Middle frontal gyrus (tissue), 1 donor: ENCODE data around the gene FXYD1.
"Not testable (repeated sequence)": the region's sequence is repeated elsewhere in the genome, so short reads cannot be mapped to it uniquely, and the experiment has no call there.

Experiments
- DNase-seq: peaks from one replicate; pipeline ENCODE4 v3.0.0-alpha.2; 2015; ENCODE audit warnings: low spot score; ENCODE audit errors: extremely low spot score

The FXYD1 gene

DNA sequence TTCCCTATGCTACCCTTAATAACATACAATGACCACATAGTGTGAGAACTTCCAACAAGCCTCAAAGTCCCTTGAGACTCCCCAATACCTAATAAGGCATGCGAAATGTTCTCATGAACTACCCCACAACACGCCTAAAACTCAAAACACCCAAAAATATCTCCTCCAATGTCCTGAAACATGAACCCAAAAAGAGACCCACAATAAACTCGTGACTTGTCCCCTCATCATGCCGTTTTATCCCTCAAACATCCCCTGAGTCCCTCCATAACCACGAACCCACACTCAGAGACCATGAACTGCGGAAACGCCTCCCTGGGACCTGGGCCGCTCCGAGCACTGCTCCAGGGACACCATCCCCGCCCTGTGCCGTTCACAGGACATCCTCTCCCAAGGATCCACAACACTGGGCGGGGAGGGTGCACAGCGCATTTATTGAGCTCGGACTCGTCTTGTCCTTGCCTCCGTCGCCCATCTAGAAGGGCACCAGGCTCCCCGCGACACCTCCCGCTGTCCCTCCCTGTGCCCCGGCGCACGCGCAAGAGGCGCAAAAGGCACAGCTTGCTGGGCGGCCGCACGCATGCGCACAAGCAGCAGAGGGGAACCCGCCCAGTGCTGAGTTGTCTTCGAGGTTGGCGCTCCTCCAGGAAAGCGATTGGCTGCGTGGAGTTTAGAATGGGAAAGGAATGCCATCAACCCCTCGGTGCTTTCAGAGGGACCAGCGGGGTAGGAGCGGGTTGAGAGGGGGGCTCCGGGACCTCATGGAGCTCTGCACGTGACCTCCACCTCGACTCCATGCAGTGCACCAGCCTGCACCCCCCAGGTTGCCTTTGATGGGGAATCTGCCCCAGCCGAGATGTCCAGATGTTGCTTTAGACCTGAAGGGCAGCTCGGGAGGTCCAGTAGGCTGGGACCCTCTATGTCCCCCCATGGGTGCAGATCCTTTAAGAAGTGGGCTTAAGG lies 14.2 kb upstream of the FXYD1 start:
- peak; percentile 91 for DNase-seq

DNA sequence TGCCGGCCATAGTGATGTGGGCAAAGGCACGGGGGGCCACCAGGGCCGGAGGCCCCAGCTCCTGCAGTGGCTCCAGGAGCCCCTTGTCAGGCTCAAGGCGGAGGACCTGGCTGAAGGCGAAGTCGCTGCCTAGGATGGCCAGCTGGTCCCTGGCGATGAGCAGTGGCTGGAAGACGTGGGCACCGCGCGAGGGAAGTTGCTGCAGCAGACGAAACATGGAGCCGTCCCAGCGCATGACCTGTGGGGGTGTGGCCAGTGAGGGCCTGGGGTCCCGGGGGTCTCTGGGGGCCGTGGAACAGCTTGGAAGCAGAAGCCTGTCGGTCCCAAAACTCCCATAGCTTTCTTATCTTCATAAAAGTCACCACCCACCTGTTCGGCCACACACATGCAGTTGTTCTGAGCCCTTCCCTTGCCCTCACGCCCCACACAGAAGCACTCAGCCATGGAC lies 13.3 kb upstream of the FXYD1 start:
- DNase-seq = no peak

DNA sequence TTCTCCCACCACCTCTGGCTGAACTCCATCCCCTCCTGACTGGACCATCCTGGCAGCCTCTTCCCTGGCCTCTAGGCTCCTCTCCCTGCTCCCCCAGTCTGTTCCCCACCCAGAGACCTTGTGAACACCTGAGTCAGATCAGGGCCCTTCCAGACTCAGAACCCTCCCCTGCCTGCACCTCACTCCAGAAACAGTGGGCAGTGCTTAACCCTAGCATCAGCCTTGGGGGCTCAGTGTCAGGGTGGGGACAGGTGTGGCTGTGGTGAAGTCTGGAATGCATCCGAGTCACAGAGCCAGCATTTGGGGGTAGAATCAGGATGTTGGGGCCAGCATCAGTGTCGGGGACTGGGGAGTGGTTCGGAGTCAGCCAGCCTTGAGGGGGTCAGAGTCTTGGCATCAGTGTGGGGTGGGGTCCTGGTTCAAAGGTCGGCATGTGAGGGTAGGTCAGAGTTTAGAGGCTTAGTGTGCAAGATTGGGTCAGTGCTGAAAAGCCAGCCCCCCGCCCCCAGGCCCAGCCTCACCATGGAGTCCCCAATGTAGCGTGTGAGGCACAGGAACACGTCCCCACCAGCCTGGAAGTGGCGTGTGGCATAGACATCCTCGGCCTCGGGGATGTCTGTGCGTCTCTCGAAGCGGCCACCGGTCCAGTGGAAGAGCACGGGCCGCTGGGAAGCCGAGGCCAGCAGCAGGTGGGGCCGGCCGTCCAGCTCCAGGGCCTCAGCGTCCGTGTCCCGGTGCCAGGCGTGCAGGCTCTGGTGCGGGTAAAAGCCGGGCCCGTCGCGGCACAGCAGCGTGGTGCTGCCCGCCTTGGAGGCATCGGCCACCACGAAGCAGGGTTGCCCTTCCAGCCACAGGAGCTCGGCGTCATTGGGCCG lies 12.6 kb upstream of the FXYD1 start:
- no peak for DNase-seq

DNA sequence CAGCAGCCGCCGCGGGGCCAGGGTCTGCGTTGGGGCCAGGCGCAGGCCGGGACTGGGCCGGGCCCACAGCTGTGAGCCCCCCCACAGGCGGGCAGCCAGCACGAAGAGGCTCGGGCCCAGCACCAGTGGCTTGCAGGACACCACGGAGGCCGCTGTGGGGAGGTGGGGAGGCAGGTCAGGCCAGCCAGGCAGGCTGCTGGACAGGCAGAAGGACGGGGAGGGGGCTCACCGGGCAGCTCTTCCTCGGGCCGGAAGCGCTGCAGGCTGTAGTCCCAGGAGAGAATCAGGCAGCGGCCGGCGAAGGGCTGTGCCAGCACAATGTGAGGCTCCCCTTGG lies 12.0 kb upstream of the FXYD1 start:
- no peak for DNase-seq

DNA sequence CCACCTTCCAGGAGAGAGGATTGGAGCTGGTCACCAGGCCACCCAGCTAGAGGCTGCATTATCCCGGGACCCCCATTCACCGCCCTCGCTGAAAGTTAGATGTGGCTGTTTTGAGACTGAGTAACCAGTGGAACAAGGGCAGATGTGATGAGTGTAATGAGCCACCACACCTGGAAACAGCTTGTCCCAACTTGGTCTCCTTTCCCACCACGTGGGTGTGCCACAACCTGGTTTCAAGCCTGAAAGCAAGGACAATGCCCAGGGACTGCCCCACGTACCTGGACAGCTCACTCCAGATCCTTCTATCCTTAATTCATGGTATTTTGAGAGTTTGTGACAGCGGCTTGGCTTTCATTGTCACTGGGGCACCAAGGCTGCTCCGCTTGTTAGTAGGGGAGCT lies 10.8 kb upstream of the FXYD1 start:
- DNase-seq = no peak

DNA sequence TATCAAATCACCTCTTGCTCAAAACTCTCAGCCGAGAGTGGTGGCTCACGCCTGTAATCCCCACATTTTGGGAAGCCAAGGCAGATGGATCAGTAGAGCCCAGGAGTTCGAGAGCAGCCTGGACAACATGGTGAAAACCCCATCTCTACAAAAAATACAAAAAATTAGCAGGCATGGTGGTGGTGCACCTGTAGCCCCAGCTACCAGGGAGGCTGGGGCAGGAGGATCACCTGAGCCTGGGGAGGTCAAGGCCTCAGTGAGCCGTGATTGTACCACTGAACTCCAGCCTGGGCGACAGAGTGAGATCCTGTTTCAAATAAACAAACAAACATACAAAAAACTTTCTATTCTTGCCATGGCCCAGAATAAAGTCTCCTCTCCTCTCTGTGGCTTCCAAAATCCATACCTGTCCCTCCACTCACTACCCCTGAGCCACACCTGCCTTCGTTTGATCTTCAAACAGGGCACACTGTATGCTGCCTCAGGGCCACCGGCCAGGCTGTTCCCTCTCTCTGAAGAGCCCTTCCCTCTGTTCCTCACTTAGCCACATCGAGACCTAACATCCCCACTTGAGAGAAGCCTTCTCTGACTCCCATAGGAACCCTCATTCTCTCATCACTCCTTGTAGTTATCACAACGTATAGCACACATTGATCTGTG lies 10.1 kb upstream of the FXYD1 start:
- no peak for DNase-seq

DNA sequence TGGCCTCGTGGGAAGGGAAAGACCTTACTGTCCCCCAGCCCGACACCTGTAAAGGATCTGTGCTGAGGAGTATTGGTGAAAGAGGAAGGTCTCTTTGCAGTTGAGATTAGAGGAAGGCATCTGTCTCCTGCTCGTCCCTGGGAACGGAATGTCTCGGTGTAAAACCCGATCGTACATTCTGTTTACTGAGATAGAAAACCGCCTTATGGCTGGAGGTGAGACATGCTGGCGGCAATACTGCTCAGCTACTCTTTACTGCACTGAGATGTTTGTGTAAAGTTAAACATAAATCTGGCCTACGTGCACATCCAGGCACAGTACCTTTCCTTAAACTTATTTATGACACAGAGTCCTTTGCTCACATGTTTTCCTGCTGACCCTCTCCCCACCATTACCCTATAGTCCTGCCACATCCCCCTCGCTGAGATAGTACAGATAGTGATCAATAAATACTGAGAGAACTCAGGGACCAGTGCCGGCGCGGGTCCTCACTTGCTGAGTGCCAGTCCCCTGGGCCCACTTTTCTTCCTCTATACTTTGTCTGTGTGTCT lies 8.8 kb upstream of the FXYD1 start:
- not testable (repeated sequence) for DNase-seq

DNA sequence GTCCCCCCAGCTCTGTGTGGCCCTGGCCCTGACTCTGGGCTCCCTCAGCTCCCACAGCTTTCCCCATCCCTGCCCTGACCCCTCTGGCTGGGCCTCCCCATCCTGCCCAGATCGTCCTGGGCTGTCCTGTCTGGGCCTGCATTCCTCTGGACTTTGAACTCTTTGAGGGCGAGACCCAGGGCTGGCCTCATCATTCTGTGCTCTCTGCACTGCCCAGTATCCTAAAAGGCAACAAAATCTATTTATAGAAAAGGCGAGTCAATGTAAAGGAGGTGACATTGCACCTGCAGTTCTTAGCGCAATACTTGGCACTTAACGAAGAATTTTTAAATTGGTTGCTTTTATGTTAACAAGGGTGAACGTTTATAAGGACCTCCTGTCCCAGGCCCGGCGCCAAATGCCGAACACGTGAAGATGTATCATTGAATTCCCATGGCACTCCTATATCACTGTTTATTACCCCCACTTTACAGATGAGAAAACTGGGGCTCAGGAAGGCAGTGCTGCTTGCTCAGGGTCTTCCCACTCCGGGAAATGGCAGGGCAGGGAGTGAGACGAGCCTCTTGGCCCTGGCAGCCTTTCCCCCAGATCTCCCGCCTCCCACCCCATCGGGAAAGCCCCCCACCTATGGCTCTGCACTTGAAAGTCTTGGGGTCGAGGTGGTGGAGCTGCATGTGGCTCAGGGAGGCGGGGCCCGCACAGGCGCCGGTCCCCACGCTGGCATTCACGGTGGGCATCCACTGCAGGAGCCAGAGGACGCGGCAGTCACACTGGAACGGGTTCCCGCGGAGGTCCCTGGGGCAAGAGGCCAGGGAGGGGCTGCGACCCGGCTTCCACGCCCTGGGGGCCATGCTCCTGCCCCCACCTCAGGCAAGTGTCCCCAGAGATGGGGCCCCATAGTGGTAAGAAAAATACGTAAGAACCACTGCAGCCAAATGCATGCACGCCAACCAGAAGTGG lies 7.6 kb upstream of the FXYD1 start:
- no peak for DNase-seq

DNA sequence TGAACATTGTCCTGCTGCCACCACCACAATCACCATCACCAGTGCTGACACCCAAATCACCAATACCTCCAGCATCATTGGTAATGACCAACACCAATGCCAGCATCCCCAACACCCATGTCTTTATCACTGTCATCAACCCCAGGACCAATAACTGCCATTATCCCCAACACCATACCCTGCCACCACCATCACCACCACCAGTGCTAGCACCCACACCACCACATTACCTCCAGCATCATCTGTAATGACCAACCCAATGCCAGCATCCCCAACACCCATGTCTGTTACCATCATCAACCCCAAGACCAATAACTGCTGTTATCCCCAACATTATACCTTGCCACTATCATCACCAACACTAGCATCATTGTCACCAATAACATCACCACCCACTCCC lies 6.4 kb upstream of the FXYD1 start:
- no peak for DNase-seq

DNA sequence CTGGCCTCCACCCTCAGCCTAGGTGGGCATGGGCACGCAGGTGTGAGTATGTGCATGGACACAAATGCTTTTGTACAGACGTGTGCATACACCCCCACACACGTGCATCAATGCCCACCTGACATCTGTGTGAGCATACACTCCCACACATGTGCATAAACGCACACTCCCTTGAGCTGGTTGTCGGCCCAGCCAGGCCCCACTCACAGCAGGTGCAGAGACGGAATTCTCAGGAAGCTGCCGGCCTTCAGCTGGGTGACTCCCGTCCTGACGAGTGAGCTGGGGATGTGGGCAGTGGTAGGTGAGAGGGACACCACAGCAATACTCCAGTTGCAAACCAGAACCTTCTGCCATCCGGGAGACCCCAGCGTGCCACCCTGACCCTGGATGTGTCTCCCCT lies 4.8 kb upstream of the FXYD1 start:
- DNase-seq = no peak

DNA sequence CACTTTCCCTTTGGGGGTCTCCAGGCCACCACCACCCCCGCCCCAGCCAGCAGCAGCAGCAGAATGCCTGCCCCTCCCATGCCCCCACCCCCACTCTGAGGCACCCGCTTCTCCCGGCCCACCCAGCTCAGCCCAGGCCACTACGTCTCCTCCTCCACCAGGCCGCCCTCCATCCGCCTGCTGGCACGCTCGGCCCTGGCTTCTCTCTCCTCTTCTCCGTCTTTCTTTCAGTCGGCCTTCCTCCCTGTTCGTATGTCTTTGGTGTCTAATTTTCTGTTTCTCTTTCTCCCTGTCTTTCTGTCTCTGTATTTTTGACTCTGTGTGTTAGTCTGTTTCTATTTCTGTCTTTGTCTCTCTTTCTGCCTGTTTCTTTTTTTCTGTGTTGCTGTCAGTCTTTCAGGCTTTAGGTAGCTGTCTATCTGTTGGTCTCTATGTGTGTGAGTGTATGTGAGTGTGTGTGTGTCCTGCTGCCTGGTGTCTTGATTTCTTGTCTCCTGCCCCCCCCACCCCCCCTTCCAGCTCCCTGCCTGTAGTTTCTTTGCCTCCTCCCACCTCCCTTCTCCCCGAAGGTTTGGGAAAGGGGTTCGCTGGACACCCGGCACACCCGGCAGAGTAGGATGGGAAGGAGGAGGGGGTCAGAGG lies 3.9 kb upstream of the FXYD1 start, which contains the start of gene LGI4:
LGI4 (minus strand) TSS at position 459 of the 642 bp plus-strand sequence; CDS start at position 80, 379 bp downstream.
- DNase-seq = no peak

DNA sequence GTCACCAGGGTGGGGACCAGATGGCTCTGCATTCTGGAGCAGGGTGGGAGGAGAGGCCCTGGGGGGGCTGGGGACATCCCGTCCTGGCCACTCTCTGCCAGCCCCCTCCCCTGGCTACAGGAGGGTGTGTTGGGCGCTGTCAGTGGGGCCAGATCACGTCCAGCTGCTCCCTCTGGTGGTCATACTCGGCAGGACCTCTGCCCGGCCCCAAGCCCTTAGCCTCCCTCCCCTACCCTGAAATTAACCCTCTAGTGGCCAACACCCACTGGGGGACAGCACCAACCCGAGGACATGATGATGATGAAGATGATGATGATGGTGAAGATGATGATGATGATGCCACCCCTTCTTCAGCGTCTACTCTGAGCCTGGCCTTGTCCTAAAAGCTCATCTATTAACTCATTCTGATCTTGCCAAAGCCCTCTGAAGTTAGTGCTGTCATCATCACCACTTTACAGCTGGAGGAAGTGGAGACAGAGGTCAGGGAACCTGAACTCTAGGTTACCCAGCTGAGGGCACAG lies 3.2 kb upstream of the FXYD1 start:
- DNase-seq = peak; percentile 73

DNA sequence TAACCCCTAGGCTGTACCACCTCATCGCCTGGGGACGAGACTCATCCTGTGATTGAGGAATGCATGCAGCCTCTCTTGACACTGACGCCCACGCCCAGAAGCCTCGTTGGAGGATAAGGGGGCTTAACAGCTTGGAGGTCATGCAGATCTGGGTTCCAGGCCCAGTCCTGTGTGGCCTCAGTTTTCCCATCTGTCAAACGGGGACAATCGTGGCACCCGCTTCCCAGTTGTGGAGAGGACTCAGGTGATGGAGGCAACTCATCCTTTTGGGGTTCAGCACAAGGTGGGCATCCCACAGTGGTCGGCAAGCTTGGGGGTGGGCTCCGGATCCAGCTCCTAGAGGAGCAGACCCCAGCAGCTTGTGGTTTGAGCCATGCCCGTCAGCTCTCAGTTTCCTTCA lies 2.4 kb upstream of the FXYD1 start:
- no peak for DNase-seq

DNA sequence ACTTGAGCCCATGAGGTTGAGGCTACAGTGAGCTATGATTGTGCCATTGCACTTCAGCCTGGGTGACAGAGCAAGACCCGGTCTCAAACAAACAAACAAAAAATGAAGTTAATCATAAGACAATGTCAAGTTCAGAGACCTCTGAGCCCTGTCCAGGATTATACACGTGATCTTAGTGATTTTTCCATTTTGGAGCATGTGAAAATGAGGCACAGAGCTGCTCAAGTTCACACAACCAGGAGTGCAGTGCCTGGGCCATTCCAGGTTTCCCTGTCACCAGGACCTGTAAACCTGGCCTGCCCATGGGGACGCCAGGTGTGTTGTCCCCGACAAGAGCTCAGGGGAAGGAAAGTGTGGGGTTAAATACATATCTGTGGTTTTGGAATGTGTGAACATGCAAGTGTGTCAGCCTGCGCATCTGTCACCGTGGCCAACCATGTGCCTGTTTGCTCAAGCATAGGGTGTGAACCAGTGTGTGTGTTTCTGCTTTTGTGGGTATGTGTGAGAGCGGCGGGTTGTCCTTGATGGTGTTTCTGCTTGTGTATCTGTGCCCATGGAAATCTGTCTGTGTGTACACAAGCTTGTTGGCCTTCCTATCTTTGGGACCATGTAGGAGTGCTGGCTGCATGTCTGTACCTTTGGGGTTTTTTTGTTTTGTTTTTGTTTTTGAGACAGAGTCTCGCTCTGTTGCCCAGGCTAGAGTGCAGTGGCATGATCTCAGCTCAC lies 1.5 kb upstream of the FXYD1 start:
- DNase-seq = no peak

DNA sequence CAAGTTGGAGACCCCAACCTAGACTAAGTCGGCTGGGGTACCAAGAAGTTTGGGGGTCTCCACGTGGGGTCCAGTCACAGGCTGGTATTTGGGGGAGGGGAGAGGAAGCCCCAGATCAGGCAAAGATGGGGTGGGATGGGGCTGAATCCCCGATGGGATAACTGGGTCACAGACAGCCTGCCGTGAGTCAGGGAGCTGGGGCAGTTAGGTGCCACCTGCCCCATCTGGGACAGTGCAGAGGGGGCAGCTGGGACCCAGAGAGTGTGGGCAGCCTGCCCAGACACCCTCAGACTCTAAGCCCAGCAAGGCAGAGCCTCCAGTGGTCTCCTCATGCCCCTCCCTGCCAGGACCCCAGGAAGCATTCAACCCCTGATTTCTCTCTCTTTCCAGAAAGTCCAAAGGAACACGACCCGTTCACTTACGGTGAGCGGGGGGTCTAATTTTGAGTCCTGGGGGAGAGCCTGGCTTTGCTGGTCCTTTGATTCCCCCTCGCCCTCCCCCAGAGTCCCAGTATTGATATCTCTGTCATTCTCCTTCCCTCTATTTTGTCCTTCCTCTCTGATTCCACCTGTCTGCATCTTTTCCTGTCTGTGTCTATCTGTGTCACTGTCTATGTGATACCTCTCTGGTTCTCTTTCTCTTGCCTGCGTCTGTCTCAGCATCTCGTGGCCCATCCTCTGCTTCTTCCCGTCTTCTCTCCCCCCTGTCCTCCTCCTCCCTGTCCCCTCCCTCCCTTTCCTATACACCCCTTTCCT lies 1.8 kb downstream of the FXYD1 start:
- no peak for DNase-seq

DNA sequence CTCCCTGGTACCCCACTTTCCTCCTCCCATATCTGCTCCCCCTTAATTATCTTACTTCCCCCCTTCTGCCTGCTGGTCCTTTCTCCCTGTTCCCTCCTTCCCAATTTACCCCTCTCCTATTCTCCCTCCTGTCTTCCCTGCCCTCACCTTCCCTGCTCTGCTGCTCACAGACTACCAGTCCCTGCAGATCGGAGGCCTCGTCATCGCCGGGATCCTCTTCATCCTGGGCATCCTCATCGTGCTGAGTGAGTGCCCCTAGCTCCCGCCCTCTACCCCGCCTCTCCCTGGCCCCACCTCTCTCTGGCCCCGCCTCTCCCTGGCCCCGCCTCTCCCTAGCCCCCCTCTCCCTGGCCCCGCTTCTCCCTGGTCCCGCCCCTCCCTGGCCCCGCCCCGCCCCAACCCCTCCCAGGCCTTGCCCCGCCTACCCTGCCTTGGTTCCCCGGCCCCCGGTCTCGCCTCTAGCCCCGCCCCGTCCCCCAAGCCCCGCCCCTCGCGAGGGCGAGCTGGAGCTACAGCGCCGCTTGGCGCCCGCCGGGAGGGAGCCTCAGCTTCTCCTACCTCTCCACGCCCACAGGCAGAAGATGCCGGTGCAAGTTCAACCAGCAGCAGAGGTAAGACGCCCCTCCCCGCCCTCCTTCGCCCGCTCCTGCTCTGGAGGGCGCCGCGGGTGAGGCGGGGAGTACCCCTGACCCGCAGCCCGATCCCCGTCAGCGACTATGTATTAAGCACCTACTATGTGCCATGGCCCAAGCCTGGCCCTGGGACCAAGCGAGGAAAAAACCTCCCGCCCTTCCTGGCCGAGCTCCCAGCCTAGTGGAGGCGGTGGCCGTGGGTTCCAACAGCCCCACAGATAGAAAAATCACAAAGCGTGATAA lies 2.6 kb downstream of the FXYD1 start:
- peak; percentile 77 for DNase-seq
